ENCODE results near the gene OXLD1.

GRCh38 chr17:81672954-81673353 is 6.5 kb upstream of the OXLD1 start:
- TF ChIP-seq, protein P1, sequence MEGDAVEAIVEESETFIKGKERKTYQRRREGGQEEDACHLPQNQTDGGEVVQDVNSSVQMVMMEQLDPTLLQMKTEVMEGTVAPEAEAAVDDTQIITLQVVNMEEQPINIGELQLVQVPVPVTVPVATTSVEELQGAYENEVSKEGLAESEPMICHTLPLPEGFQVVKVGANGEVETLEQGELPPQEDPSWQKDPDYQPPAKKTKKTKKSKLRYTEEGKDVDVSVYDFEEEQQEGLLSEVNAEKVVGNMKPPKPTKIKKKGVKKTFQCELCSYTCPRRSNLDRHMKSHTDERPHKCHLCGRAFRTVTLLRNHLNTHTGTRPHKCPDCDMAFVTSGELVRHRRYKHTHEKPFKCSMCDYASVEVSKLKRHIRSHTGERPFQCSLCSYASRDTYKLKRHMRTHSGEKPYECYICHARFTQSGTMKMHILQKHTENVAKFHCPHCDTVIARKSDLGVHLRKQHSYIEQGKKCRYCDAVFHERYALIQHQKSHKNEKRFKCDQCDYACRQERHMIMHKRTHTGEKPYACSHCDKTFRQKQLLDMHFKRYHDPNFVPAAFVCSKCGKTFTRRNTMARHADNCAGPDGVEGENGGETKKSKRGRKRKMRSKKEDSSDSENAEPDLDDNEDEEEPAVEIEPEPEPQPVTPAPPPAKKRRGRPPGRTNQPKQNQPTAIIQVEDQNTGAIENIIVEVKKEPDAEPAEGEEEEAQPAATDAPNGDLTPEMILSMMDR (IDR thresholded peaks at IDR 0.05), result no peak
- TF ChIP-seq POLR2A (IDR thresholded peaks at IDR 0.05), result no peak

Measured in uterus (tissue), 2 donors.